HCT116 (cell line): ENCODE results near the gene LDLR. TPM values are rescaled to one million over a fixed set of nuclear protein-coding genes. Genes with fewer than 3 reads are reported as not detected.

Source experiments
- ATAC-seq: fragments of 200-7000 bp; cut with Tn5 transposase; 2 replicates; pipeline ENCODE4 v1.9.1; 2020; ENCODE audit warnings: mild to moderate bottlenecking, moderate library complexity
- BruUV-seq: library from RNA; stranded (reverse); fragments of 400-500 nt; replicated peaks from 2 replicates; lab custom pipeline; 2021; lab: Mats Ljungman, UMichigan
- CTCF ChIA-PET: fragments of 300-600 bp; sonication (Branson Sonifier 250); formaldehyde crosslinking; loops from one replicate; lab custom pipeline; 2021; ENCODE audit warnings: antibody characterized with exemption; lab: Charles Lee
- POLR2A ChIA-PET: fragments of 300-600, 350-600 bp; sonication (Branson Sonifier 250); formaldehyde crosslinking; loops from one replicate; lab custom pipeline; 2021; ENCODE audit warnings: antibody characterized with exemption; lab: Charles Lee
- RAD21 ChIA-PET, 2 experiments: fragments of 300-600 bp; sonication (Branson Sonifier 250); formaldehyde crosslinking; loops; one replicate each; lab custom pipeline; 2023; ENCODE audit warnings: low total read pairs in 2 of 2; ENCODE audit not compliant: uncharacterized antibody in 2 of 2, unreplicated experiment in 2 of 2, low non-redundant PET in 1 of 2; lab: Charles Lee
- DNase-seq: peaks from one replicate; pipeline ENCODE4 v3.0.0-alpha.2; 2010; ENCODE audit warnings: low read depth, low spot score
- H2AFZ ChIP-seq: fragments of 200-600 bp; shearing (Covaris generic), sonication (generic); 2 replicates; pipeline ENCODE4 v1.6.1; 2017; ENCODE audit warnings: low read depth, mixed run types, mixed read lengths, antibody characterized with exemption, low read length; ENCODE audit not compliant: poor library complexity, severe bottlenecking
- H3K27ac ChIP-seq: 2 replicates; pipeline ENCODE4 v1.5.1; 2012; ENCODE audit warnings: low read depth, low read length
- H3K27me3 ChIP-seq: fragments of 200-600 bp; sonication (generic); 2 replicates; pipeline ENCODE4 v1.6.1; 2016; ENCODE audit warnings: mixed run types, low read length, mixed read lengths; ENCODE audit not compliant: insufficient read depth
- H3K36me3 ChIP-seq, 2 experiments: fragments of 200-500 bp in 1 of 2; fragments of 200-600 bp in 1 of 2; sonication (Bioruptor generic) in 1 of 2; sonication (generic) in 1 of 2; 2 replicates each; pipeline versions ENCODE4 v1.5.1 to v1.6.1; 2014 to 2016; ENCODE audit warnings: low read length in 2 of 2, inconsistent platforms in 1 of 2, mixed read lengths in 1 of 2, mixed run types in 1 of 2; ENCODE audit not compliant: insufficient read depth in 2 of 2, control insufficient read depth in 1 of 2
- H3K4me1 ChIP-seq, 2 experiments: fragments of 200-600 bp in 1 of 2; sonication (generic) in 1 of 2; 2 replicates each; pipeline versions ENCODE4 v1.5.1 to v1.6.1; 2012 to 2017; ENCODE audit warnings: low read length in 2 of 2, inconsistent platforms in 1 of 2, mild to moderate bottlenecking in 1 of 2, mixed read lengths in 1 of 2, mixed run types in 1 of 2, moderate library complexity in 1 of 2; ENCODE audit not compliant: insufficient read depth in 2 of 2, control insufficient read depth in 1 of 2
- H3K4me2 ChIP-seq: fragments of 200-600 bp; sonication (generic); 2 replicates; pipeline ENCODE4 v1.6.1; 2017; ENCODE audit warnings: mixed run types, low read length, mixed read lengths
- H3K4me3 ChIP-seq, 2 experiments: fragments of 200-600 bp in 1 of 2; sonication (generic) in 1 of 2; replicated peaks in 1 of 2; 2 replicates each; pipeline ENCODE4 v1.5.1; 2011 to 2016; ENCODE audit warnings: low read length in 2 of 2, control low read depth in 1 of 2, low read depth in 1 of 2, mild to moderate bottlenecking in 1 of 2, mixed read lengths in 1 of 2, mixed run types in 1 of 2
- H3K79me2 ChIP-seq: fragments of 200-600 bp; sonication (generic); 2 replicates; pipeline ENCODE4 v1.6.1; 2017; ENCODE audit warnings: mild to moderate bottlenecking, mixed run types, low read length, moderate library complexity, mixed read lengths; ENCODE audit not compliant: insufficient read depth
- H3K9ac ChIP-seq: fragments of 200-600 bp; sonication (generic); 2 replicates; pipeline ENCODE4 v1.6.1; 2016; ENCODE audit warnings: low read length, mixed read lengths
- H3K9me2 ChIP-seq: fragments of 200-600 bp; sonication (generic), shearing (Covaris generic); 2 replicates; pipeline ENCODE4 v1.6.1; 2017; ENCODE audit warnings: mixed run types, mild to moderate bottlenecking, moderate library complexity; ENCODE audit not compliant: insufficient read depth
- H3K9me3 ChIP-seq, 2 experiments: fragments of 200-500 bp in 1 of 2; fragments of 200-600 bp in 1 of 2; sonication (Bioruptor generic) in 1 of 2; sonication (generic) in 1 of 2; 2 replicates each; pipeline ENCODE4 v1.6.1; 2014 to 2017; ENCODE audit warnings: low read length in 2 of 2, mixed read lengths in 2 of 2, inconsistent platforms in 1 of 2, low read depth in 1 of 2, mild to moderate bottlenecking in 1 of 2, mixed run types in 1 of 2, moderate library complexity in 1 of 2; ENCODE audit not compliant: control insufficient read depth in 1 of 2, insufficient read depth in 1 of 2
- H4K20me1 ChIP-seq: fragments of 200-600 bp; sonication (generic), shearing (Covaris generic); 2 replicates; pipeline ENCODE4 v1.6.1; 2017; ENCODE audit warnings: mixed run types, mild to moderate bottlenecking, moderate library complexity; ENCODE audit not compliant: insufficient read depth
- EZH2phosphoT487 ChIP-seq: fragments of 200-600 bp; IDR thresholded peaks from 2 replicates; pipeline ENCODE4 v1.6.1; 2018; ENCODE audit warnings: antibody characterized with exemption, borderline replicate concordance
- POLR2AphosphoS5 ChIP-seq: IDR thresholded peaks from 2 replicates; pipeline ENCODE4 v1.6.1; 2011; ENCODE audit warnings: mild to moderate bottlenecking, low read depth, low read length, moderate library complexity
- TCF7L2 ChIP-seq: IDR thresholded peaks from 2 replicates; pipeline ENCODE4 v1.7.0; 2011; ENCODE audit warnings: borderline replicate concordance, inconsistent platforms; ENCODE audit not compliant: insufficient read depth, insufficient read length; ENCODE audit errors: extremely low read depth
- intact Hi-C: fragments of 100-400 bp; cut with micrococcal nuclease; formaldehyde crosslinking; loops from 2 replicates; pipeline ENCODE4 v1.10.0; 2022
- total RNA-seq: library from RNA; stranded (reverse); gene quantifications from one replicate; pipeline ENCODE4 v1.2.1, GENCODE V29; 2021; ENCODE audit not compliant: unreplicated experiment
- TF ChIP-seq, protein P1 (sequence below): IDR thresholded peaks from 2 replicates; pipeline ENCODE4 v1.6.1; 2012
- TF ChIP-seq, protein P2 (sequence below): IDR thresholded peaks from 2 replicates; pipeline ENCODE4 v1.6.1; 2012
- TF ChIP-seq, protein P3 (sequence below), 3 experiments: fragments of 200-600 bp in 1 of 3; sonication (generic) in 1 of 3; IDR thresholded peaks in 2 of 3; conservative IDR thresholded peaks in 1 of 3; 2 replicates each; pipeline ENCODE4 v1.5.1; 2012 to 2017; ENCODE audit warnings: low read depth in 2 of 3, low read length in 2 of 3, antibody characterized with exemption in 1 of 3, borderline replicate concordance in 1 of 3, control low read depth in 1 of 3, mild to moderate bottlenecking in 1 of 3, mixed read lengths in 1 of 3, mixed run types in 1 of 3, moderate library complexity in 1 of 3; ENCODE audit not compliant: insufficient read depth in 1 of 3

LDLR gene
- total RNA-seq, 1 experiment from 2014 or later: 92.4 TPM

GRCh38 chr19:11058246-11059030 lies 30.8 kb upstream of the LDLR start:
- no peaks in the 10 kb centered on the region for H3K9me2 ChIP-seq
- ChIA-PET POLR2A (no interaction called here), RAD21 (no interaction called here), CTCF (no interaction called here)
- peaks cover 9 to 19% of the 10 kb centered on the region in 2 experiments; a peak in 3 of 4 replicates for H3K36me3 ChIP-seq
- no peaks in the 10 kb centered on the region for H3K27me3 ChIP-seq
- H3K9ac ChIP-seq: no peak overlapping the region
- no peaks in the 10 kb centered on the region for H4K20me1 ChIP-seq
- no peak overlapping the region for H3K4me2 ChIP-seq
- H2AFZ ChIP-seq: no peak overlapping the region
- no peaks in the 10 kb centered on the region for H3K79me2 ChIP-seq
- BruUV-seq: no TSS peak
- DNase-seq (no peak), ATAC-seq (no peak)
- intact Hi-C loops: no loop called here
- H3K4me3 ChIP-seq: no peak overlapping the region
- H3K9me3 ChIP-seq: no peaks in the 10 kb centered on the region
- TF ChIP-seq EZH2phosphoT487 (no peak), TCF7L2 (no peak)
- H3K4me1 ChIP-seq: no peaks in the 10 kb centered on the region
- H3K27ac ChIP-seq: no peak overlapping the region

DNA sequence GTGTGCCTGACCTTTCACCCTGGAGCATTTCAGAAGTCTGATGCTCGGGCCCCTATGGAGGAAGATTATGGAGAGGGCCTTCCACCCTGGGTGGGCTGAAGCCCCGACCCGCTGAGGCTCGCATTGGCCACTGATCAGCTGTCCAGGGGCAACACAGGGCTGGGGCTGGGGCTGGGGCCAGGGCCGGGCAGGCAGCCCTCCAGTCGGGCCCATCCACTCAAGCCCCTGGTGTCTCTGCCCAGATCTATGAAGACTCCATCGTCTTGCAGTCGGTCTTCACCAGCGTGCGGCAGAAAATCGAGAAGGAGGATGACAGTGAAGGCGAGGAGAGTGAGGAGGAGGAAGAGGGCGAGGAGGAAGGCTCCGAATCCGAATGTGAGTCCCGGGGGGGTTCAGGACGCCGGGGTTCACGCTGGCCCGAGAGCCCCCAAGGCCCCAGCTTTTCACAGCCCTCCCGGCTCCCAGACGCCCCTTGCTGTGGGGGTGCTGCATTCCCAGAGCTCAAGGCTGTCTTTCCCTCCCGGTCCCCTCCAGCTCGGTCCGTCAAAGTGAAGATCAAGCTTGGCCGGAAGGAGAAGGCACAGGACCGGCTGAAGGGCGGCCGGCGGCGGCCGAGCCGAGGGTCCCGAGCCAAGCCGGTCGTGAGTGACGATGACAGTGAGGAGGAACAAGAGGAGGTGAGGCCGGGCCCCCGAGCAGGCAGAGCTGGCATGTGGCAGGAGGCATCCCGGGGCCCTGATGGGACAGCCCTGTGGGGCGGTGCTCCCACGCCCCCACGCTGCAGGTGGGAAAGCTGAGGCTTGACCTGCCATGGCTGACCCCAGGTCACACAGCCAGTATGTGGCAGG lies 29.5 kb upstream of the LDLR start:
- Histone ChIP-seq H3K9ac (no peak overlapping the region), H3K27ac (peak overlapping the region; percentile 22; the same call in 1 of the 2 replicates), H3K4me2 (no peak overlapping the region), H3K79me2 (no peaks in the 10 kb centered on the region), H2AFZ (no peak overlapping the region), H3K4me1 (no peaks in the 10 kb centered on the region), H3K9me3 (no peaks in the 10 kb centered on the region), H3K36me3 (peaks cover 9 to 19% of the 10 kb centered on the region in 2 experiments; a peak in 3 of 4 replicates), H3K27me3 (no peaks in the 10 kb centered on the region), H3K9me2 (no peaks in the 10 kb centered on the region), H4K20me1 (no peaks in the 10 kb centered on the region), H3K4me3 (no peak overlapping the region)
- CTCF ChIA-PET: no interaction called here
- intact Hi-C loops: no loop called here
- POLR2A ChIA-PET: no interaction called here
- RAD21 ChIA-PET: no interaction called here
- ATAC-seq (0 out of 2 replicates have a peak, but pooled peaks have one; percentile 10), DNase-seq (no peak)
- TF ChIP-seq, protein P1, sequence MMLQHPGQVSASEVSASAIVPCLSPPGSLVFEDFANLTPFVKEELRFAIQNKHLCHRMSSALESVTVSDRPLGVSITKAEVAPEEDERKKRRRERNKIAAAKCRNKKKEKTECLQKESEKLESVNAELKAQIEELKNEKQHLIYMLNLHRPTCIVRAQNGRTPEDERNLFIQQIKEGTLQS: no peak
- TF ChIP-seq POLR2AphosphoS5: no peak
- TF ChIP-seq, protein P2, sequence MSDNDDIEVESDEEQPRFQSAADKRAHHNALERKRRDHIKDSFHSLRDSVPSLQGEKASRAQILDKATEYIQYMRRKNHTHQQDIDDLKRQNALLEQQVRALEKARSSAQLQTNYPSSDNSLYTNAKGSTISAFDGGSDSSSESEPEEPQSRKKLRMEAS: no peak
- TF ChIP-seq, protein P3, sequence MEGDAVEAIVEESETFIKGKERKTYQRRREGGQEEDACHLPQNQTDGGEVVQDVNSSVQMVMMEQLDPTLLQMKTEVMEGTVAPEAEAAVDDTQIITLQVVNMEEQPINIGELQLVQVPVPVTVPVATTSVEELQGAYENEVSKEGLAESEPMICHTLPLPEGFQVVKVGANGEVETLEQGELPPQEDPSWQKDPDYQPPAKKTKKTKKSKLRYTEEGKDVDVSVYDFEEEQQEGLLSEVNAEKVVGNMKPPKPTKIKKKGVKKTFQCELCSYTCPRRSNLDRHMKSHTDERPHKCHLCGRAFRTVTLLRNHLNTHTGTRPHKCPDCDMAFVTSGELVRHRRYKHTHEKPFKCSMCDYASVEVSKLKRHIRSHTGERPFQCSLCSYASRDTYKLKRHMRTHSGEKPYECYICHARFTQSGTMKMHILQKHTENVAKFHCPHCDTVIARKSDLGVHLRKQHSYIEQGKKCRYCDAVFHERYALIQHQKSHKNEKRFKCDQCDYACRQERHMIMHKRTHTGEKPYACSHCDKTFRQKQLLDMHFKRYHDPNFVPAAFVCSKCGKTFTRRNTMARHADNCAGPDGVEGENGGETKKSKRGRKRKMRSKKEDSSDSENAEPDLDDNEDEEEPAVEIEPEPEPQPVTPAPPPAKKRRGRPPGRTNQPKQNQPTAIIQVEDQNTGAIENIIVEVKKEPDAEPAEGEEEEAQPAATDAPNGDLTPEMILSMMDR (IDR thresholded peaks at IDR 0.05 in 2 of 3, conservative IDR thresholded peaks at IDR 0.05 in 1 of 3; ENCODE audit: borderline replicate concordance in 1 of 3, insufficient read depth in 1 of 3, low read depth in 2 of 3, low read length in 2 of 3): no peak
- no TSS peak for BruUV-seq
